ENCODE results near the gene SLC47A1. TPM values are rescaled to one million over a fixed set of nuclear protein-coding genes. Genes with fewer than 3 reads are reported as not detected.

SLC47A1 gene
- total and polyA plus RNA-seq, 2 of the 4 experiments (the other 2 are of a cell fraction): not detected

GRCh38 chr17:19541445-19541844, 7.8 kb downstream of the SLC47A1 start:
- Histone ChIP-seq H3K9ac (ENCODE audit: low read depth, low read length) (no peak overlapping the region), H3K23ac (ENCODE audit: low read depth, low read length) (no peak overlapping the region), H4K91ac (ENCODE audit: insufficient read depth, low read depth, low read length) (no peak overlapping the region), H3K9me3 (ENCODE audit: control insufficient read depth, insufficient read depth, low read length) (no peaks in the 10 kb centered on the region), H3K27ac (ENCODE audit: insufficient read depth, low read length) (no peak overlapping the region), H3K79me1 (ENCODE audit: low read depth in 1 of 2, low read length in 2 of 2) (no peaks in the 10 kb centered on the region), H2AFZ (replicated peaks; ENCODE audit: low read length, poor library complexity) (no peak overlapping the region), H3K4me1 (ENCODE audit: control insufficient read depth, insufficient read depth, low read length) (no peaks in the 10 kb centered on the region), H3K14ac (replicated peaks; ENCODE audit: low read depth, low read length) (no peak overlapping the region), H3K9me1 (ENCODE audit: insufficient read depth, low read length) (no peaks in the 10 kb centered on the region), H2BK5ac (ENCODE audit: low read depth, low read length, poor library complexity, severe bottlenecking) (no peak overlapping the region), H3K27me3 (ENCODE audit: control insufficient read depth, insufficient read depth, low read length) (peaks cover 43% of the 10 kb centered on the region), H3K4me2 (ENCODE audit: low read depth, low read length) (no peak overlapping the region), H3K56ac (ENCODE audit: extremely low read depth, insufficient read depth, low read length) (no peak overlapping the region), H4K8ac (ENCODE audit: low read depth in 2 of 2, low read length in 2 of 2) (no peak overlapping the region), H4K20me1 (ENCODE audit: insufficient read depth, low read length) (no peaks in the 10 kb centered on the region), H2BK15ac (ENCODE audit: low read depth, low read length) (no peak overlapping the region), H2BK20ac (ENCODE audit: low read depth, low read length) (no peak overlapping the region), H2BK120ac (ENCODE audit: low read depth, low read length) (no peak overlapping the region), H3K18ac (ENCODE audit: low read depth, low read length) (no peak overlapping the region), H3K4ac (ENCODE audit: low read depth, low read length) (no peak overlapping the region), H3K36me3 (ENCODE audit: control insufficient read depth, insufficient read depth, low read length) (no peaks in the 10 kb centered on the region), H2AK9ac (replicated peaks; ENCODE audit: low read depth, low read length, poor library complexity) (no peak overlapping the region), H2AK5ac (ENCODE audit: low read depth, low read length) (no peak overlapping the region), H4K5ac (ENCODE audit: low read depth, low read length) (no peak overlapping the region), H3K4me3 (ENCODE audit: insufficient read depth, low read depth, low read length) (no peak overlapping the region)
- BruUV-seq (replicated peaks): no TSS peak
- dilution Hi-C loops (cut with HindIII; ENCODE audit: low sequenced_read_pairs, unreplicated experiment): no loop called here
- DNase-seq (no peak), ATAC-seq (ENCODE audit: low read depth) (no peak)
- intact Hi-C loops (cut with micrococcal nuclease): no loop called here
- ChIA-PET CTCF (no interaction called here), POLR2A (ENCODE audit: unreplicated experiment) (no interaction called here)
- TF ChIP-seq MAFK (IDR thresholded peaks at IDR 0.05; ENCODE audit: low read depth, low read length) (no peak), MAZ (IDR thresholded peaks at IDR 0.05; ENCODE audit: borderline replicate concordance, low read depth, low read length) (no peak), ELK1 (IDR thresholded peaks at IDR 0.05; ENCODE audit: borderline replicate concordance, low read depth, low read length) (no peak), BHLHE40 (IDR thresholded peaks at IDR 0.05; ENCODE audit: low read depth, low read length) (no peak), RCOR1 (IDR thresholded peaks at IDR 0.05; ENCODE audit: insufficient replicate concordance, low read length) (no peak), RAD21 (IDR thresholded peaks at IDR 0.05; ENCODE audit: low read length) (no peak), POLR2A (IDR thresholded peaks at IDR 0.05; ENCODE audit: low read depth, low read length) (no peak), SMC3 (IDR thresholded peaks at IDR 0.05; ENCODE audit: low read depth, low read length) (no peak), CHD1 (IDR thresholded peaks at IDR 0.05; ENCODE audit: low read depth, low read length) (no peak), NFE2L2 (IDR thresholded peaks at IDR 0.05; ENCODE audit: low read depth, low read length) (no peak), MXI1 (IDR thresholded peaks at IDR 0.05; ENCODE audit: borderline replicate concordance, low read depth, low read length) (no peak), CTCF (conservative IDR thresholded peaks at IDR 0.05; ENCODE audit: low read depth, low read length) (no peak)
- WGBS, 2 experiments (ENCODE audit: extremely low coverage in 2 of 2, insufficient read length in 1 of 2): no CpG with 5 or more reads among the region's 6 CpGs
- in situ Hi-C loops (cut with MboI; ENCODE audit: low sequenced_read_pairs): no loop called here

Data from IMR-90 (cell line).